GM12892 (cell line): ENCODE data around the gene SRM.
"Not testable (repeated sequence)": the region's sequence is repeated elsewhere in the genome, so short reads cannot be mapped to it uniquely, and the experiment has no call there.

ENCODE experiments used
- POLR2A ChIP-seq: IDR thresholded peaks from 2 replicates; pipeline ENCODE4 v1.6.1; 2011; ENCODE audit warnings: low read depth, low read length, control low read depth
- POLR2AphosphoS5 ChIP-seq: IDR thresholded peaks from 2 replicates; pipeline ENCODE4 v1.6.1; 2011; ENCODE audit warnings: low read depth, low read length, control low read depth

DNA sequence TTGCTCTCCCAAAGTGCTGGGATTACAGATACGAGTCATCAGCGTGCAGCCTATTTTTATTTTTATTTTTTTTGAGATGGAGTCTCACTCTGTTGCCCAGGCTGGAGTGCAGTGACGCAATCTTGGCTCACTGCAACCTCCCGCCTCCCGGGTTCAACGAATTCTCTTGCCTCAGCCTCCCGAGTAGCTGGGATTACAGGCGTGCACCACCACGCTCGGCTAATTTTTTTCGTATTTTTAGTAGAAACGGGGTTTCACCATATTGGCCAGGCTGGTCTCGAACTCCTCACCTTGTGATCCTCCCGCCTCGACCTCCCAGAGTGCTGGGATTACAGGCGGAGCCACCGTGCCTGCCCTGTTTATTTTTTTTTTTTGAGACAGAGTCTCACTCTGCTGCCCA, 41.0 kb upstream of the SRM start:
- not testable (repeated sequence) for TF ChIP-seq POLR2AphosphoS5, POLR2A
